HepG2 (cell line): ENCODE data around the gene UTS2R.
"Not testable (repeated sequence)": the region's sequence is repeated elsewhere in the genome, so short reads cannot be mapped to it uniquely, and the experiment has no call there.

Source experiments
- BCL6 ChIP-seq: IDR thresholded peaks from 2 replicates; pipeline ENCODE4 v1.6.1; 2016; ENCODE audit warnings: missing genetic modification reagents, missing compliant biosample characterization
- CTCF ChIP-seq: sonication (generic); formaldehyde crosslinking; IDR thresholded peaks from 2 replicates; pipeline ENCODE4 v1.5.0; 2020; ENCODE audit warnings: mild to moderate bottlenecking, missing genetic modification reagents, moderate library complexity
- NR2C2 ChIP-seq: sonication (generic); formaldehyde crosslinking; IDR thresholded peaks from 2 replicates; pipeline ENCODE4 v1.4.0; 2020; ENCODE audit warnings: missing genetic modification reagents, mild to moderate bottlenecking, moderate library complexity, borderline replicate concordance
- ZKSCAN1 ChIP-seq: fragments of 150-350 bp; IDR thresholded peaks from 2 replicates; pipeline ENCODE4 v1.6.1; 2014; ENCODE audit warnings: low read length

GRCh38 chr17:82377294-82377693 is 5.7 kb downstream of the UTS2R start:
- not testable (repeated sequence) for TF ChIP-seq ZKSCAN1; CTCF (CRISPR knock-in tag); NR2C2 (CRISPR knock-in tag)
- peak; percentile 69 for TF ChIP-seq BCL6 (CRISPR knock-in tag)
